CD4-positive, alpha-beta T cell (primary cell): ENCODE measurements around the gene TXNDC2. TPM values are rescaled to one million over a fixed set of nuclear protein-coding genes. Genes with fewer than 3 reads are reported as not detected.
"Not testable (repeated sequence)": the region's sequence is repeated elsewhere in the genome, so short reads cannot be mapped to it uniquely, and the experiment has no call there.

Experiments
- ATAC-seq: fragments of 200-7000 bp; cut with Tn5 transposase; one replicate; pipeline ENCODE4 v1.10.0; 2022; ENCODE audit warnings: mild to moderate bottlenecking; ENCODE audit not compliant: poor library complexity
- CTCF ChIA-PET: fragments of 350-600 bp; sonication (Branson Sonifier 250); formaldehyde crosslinking; loops from one replicate; lab custom pipeline; 2021; ENCODE audit warnings: antibody characterized with exemption, inconsistent platforms; lab: Charles Lee
- POLR2A ChIA-PET: fragments of 350-600 bp; sonication (Branson Sonifier 250); formaldehyde crosslinking; loops from one replicate; lab custom pipeline; 2021; ENCODE audit warnings: antibody characterized with exemption, inconsistent platforms; lab: Charles Lee
- DNase-seq, 14 experiments: peaks; one replicate each; pipeline ENCODE4 v3.0.0-alpha.2; 2013 to 2020; ENCODE audit warnings: mixed read lengths in 2 of 14
- H3K27ac ChIP-seq, 2 donors: one replicate each; pipeline versions ENCODE4 v1.5.1 to v1.7.0; 2013; ENCODE audit warnings: low read length in 2 of 2, low read depth in 1 of 2, mild to moderate bottlenecking in 1 of 2
- H3K27me3 ChIP-seq, 2 experiments: 1 replicate in 1 of 2; 2 replicates in 1 of 2; pipeline versions ENCODE4 v1.6.1 to v1.7.0; 2013; ENCODE audit warnings: low read length in 2 of 2, control low read depth in 1 of 2, mild to moderate bottlenecking in 1 of 2, moderate library complexity in 1 of 2; ENCODE audit not compliant: insufficient read depth in 2 of 2, control insufficient read depth in 1 of 2
- H3K36me3 ChIP-seq: one replicate; pipeline ENCODE4 v1.6.1; 2013; ENCODE audit warnings: low read length, control low read depth; ENCODE audit not compliant: insufficient read depth
- H3K4me1 ChIP-seq: one replicate; pipeline ENCODE4 v1.6.1; 2013; ENCODE audit warnings: low read length, control low read depth; ENCODE audit not compliant: insufficient read depth
- H3K4me3 ChIP-seq: one replicate; pipeline ENCODE4 v1.5.1; 2013; ENCODE audit warnings: mild to moderate bottlenecking, low read length, moderate library complexity
- H3K9me3 ChIP-seq, 2 experiments: 1 replicate in 1 of 2; 2 replicates in 1 of 2; pipeline versions ENCODE4 v1.6.1 to v1.7.0; 2013; ENCODE audit warnings: low read length in 2 of 2, mild to moderate bottlenecking in 2 of 2, control low read depth in 1 of 2, moderate library complexity in 1 of 2; ENCODE audit not compliant: control insufficient read depth in 1 of 2, insufficient read depth in 1 of 2
- H3K27ac Mint-ChIP-seq: one replicate; pipeline ENCODE4 v1.8.0; 2020; ENCODE audit warnings: mixed read lengths
- H3K27me3 Mint-ChIP-seq: one replicate; pipeline ENCODE4 v1.8.0; 2021; ENCODE audit warnings: mixed read lengths
- H3K36me3 Mint-ChIP-seq: one replicate; pipeline ENCODE4 v1.8.0; 2021; ENCODE audit warnings: low read depth, mixed read lengths
- H3K4me1 Mint-ChIP-seq: one replicate; pipeline ENCODE4 v1.8.0; 2021; ENCODE audit warnings: low read depth, mixed read lengths
- H3K4me3 Mint-ChIP-seq: one replicate; pipeline ENCODE4 v1.8.0; 2020; ENCODE audit warnings: mild to moderate bottlenecking, mixed read lengths
- H3K9me3 Mint-ChIP-seq: one replicate; pipeline ENCODE4 v1.8.0; 2020; ENCODE audit warnings: mixed read lengths
- intact Hi-C, 2 experiments: fragments of 100-400 bp; cut with DNase I in 1 of 2; cut with micrococcal nuclease in 1 of 2; formaldehyde crosslinking; loops; one replicate each; pipeline versions ENCODE4 v1.15.1 to v1.9.0; 2023 to 2025; cut with DNase I, micrococcal nuclease
- total RNA-seq, 174 experiments: library from RNA in 2 of 174; stranded (reverse) in 2 of 174; gene quantifications; one replicate each; pipeline ENCODE4 v1.2.3 and lab custom pipeline; 2021 to 2026
- TF ChIP-seq, protein P1 (sequence below): fragments of 200-600 bp; IDR thresholded peaks from one replicate; pipeline ENCODE4 v1.8.0; 2022; ENCODE audit warnings: antibody characterized with exemption, mild to moderate bottlenecking

The TXNDC2 gene
- total RNA-seq, 2 experiments from 2014 or later: not detected

DNA sequence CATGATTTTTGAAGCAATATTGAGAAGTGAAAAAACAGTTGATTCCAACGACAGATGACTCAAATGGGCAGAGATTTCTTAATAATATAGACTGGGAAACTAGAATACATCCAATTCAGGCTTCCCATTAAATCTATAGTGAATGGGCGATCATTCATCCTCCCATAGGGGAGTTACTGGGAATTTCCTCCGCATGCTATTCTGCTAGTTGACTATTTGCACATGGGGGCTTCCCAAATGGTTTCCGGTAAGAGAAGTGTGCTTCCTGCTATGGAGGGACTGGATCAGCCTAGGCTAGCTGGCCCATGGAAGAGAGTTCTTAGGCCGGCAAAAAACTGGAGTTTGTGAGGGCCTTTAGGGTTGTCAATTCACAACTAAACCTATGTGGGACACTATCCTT is 25.5 kb downstream of the TXNDC2 start:
- Histone ChIP-seq H3K4me3 (no peak overlapping the region), H3K4me1 (peaks cover 9% of the 10 kb centered on the region), H3K27me3 (peaks cover 3 to 5% of the 10 kb centered on the region in 2 experiments), H3K27ac (no peak overlapping the region), H3K36me3 (no peaks in the 10 kb centered on the region), H3K9me3 (no peaks in the 10 kb centered on the region)
- ChIA-PET POLR2A (no interaction called here), CTCF (no interaction called here)
- Mint-ChIP-seq H3K4me1 (peaks cover 24% of the 10 kb centered on the region), H3K36me3 (peaks cover 6% of the 10 kb centered on the region), H3K9me3 (no peaks in the 10 kb centered on the region), H3K27ac (no peak overlapping the region), H3K27me3 (peaks cover 26% of the 10 kb centered on the region), H3K4me3 (no peak overlapping the region)
- ATAC-seq (no peak), DNase-seq (no peak)
- TF ChIP-seq, protein P1, sequence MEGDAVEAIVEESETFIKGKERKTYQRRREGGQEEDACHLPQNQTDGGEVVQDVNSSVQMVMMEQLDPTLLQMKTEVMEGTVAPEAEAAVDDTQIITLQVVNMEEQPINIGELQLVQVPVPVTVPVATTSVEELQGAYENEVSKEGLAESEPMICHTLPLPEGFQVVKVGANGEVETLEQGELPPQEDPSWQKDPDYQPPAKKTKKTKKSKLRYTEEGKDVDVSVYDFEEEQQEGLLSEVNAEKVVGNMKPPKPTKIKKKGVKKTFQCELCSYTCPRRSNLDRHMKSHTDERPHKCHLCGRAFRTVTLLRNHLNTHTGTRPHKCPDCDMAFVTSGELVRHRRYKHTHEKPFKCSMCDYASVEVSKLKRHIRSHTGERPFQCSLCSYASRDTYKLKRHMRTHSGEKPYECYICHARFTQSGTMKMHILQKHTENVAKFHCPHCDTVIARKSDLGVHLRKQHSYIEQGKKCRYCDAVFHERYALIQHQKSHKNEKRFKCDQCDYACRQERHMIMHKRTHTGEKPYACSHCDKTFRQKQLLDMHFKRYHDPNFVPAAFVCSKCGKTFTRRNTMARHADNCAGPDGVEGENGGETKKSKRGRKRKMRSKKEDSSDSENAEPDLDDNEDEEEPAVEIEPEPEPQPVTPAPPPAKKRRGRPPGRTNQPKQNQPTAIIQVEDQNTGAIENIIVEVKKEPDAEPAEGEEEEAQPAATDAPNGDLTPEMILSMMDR: no peak
- intact Hi-C loops: loop anchor here (5.0 to 10.0 kb wide), 8 partner anchors 294 to 1941 kb away; partner anchors contain the start of genes NDUFV2 (in 2 of the 2), CHMP1B (in 1 of the 2), PPP4R1 (in 1 of the 2) and RALBP1 (in 1 of the 2)

DNA sequence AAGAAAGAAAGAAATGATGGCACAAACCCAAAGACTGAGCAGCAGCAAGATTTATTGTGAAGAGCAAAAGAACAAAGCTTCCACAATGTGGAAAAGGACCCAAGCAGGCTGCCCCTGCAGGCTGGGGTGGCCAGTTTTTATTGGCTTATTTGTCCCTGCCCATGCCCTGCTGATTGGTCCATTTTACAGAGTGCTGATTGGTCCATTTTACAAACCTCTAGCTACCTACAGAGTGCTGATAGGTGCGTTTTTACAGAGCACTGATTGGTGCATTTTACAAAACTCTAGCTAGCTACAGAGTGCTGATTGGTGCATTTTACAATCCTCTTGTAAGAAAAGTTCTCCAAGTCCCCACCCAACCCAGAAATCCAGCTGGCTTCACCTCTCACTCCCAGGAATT is 26.5 kb downstream of the TXNDC2 start:
- H3K27me3 ChIP-seq, H3K36me3 ChIP-seq, H3K4me3 ChIP-seq, H3K36me3 Mint-ChIP-seq, H3K9me3 ChIP-seq, H3K27ac ChIP-seq, ATAC-seq, H3K9me3 Mint-ChIP-seq: not testable (repeated sequence)
- H3K4me3 Mint-ChIP-seq: peak overlapping the region; percentile 94
- peaks cover 16% of the 10 kb centered on the region for H3K27me3 Mint-ChIP-seq
- peaks cover 14% of the 10 kb centered on the region for H3K4me1 ChIP-seq
- H3K27ac Mint-ChIP-seq: peak overlapping the region; percentile 90
- H3K4me1 Mint-ChIP-seq: peaks cover 31% of the 10 kb centered on the region
- POLR2A ChIA-PET: interaction anchor here (0.6 kb wide), 1 partner anchor 21 kb away, joined by 3 read pairs; no protein-coding TSS in a partner anchor
- CTCF ChIA-PET: interaction anchor here (0.6 to 0.8 kb wide), 3 partner anchors 15 to 1718 kb away, joined by 3 to 4 read pairs (median 3); no protein-coding TSS in a partner anchor
- intact Hi-C loops: loop anchor here (2.0 to 10.0 kb wide), 9 partner anchors 295 to 1940 kb away; partner anchors contain the start of genes NDUFV2 (in 2 of the 2), CHMP1B (in 1 of the 2), PPP4R1 (in 1 of the 2) and RALBP1 (in 1 of the 2)
- peak in 2 of 14 experiments; percentile 8 to 30 for DNase-seq

DNA sequence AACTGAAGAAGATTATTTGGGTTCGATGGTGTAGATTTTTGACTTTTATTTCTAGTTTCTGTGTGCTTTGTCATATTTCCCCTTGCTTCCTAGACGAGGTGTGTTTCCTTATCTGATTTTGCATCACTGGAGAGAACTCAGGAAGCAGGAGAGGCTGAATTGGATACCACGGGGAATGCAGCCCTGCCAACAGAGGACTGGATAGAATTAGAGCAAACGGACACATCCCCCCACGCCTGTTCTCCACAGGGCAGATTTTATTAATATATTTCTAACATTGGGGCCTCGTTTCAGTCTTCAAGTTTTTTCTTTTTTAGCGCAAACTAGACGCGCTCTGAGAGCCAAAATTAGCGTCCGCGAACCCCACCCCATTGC is 27.4 kb downstream of the TXNDC2 start:
- Mint-ChIP-seq H3K27me3 (peaks cover 8% of the 10 kb centered on the region), H3K9me3 (no peaks in the 10 kb centered on the region), H3K4me1 (peaks cover 31% of the 10 kb centered on the region), H3K27ac (peak overlapping the region; percentile 90), H3K4me3 (peak overlapping the region; percentile 94), H3K36me3 (peaks cover 6% of the 10 kb centered on the region)
- DNase-seq: no peak
- intact Hi-C loops: loop anchor here (2.0 to 10.0 kb wide), 9 partner anchors 296 to 1939 kb away; partner anchors contain the start of genes NDUFV2 (in 2 of the 2), CHMP1B (in 1 of the 2), PPP4R1 (in 1 of the 2) and RALBP1 (in 1 of the 2)
- H3K9me3 ChIP-seq: no peaks in the 10 kb centered on the region
- CTCF ChIA-PET: interaction anchor here (1.9 kb wide), 1 partner anchor 1304 kb away, joined by 8 read pairs; the partner anchor contains the start of gene RAB12
- peaks cover 19% of the 10 kb centered on the region for H3K4me1 ChIP-seq
- H3K27ac ChIP-seq: peak overlapping the region; percentile 93 to 94
- H3K4me3 ChIP-seq: peak overlapping the region; percentile 68
- H3K36me3 ChIP-seq: no peaks in the 10 kb centered on the region
- POLR2A ChIA-PET: interaction anchor here (0.6 to 2.7 kb wide), 23 partner anchors 9 to 1996 kb away, joined by 3 to 23 read pairs (median 6); partner anchors contain the start of genes ANKRD12, CHMP1B, MPPE1 and NAPG
- no peak for ATAC-seq
- H3K27me3 ChIP-seq: peaks cover 3% of the 10 kb centered on the region in 2 experiments
- TF ChIP-seq, protein P1: no peak
